Lung (tissue), 12 donors: ENCODE data around the gene STX16. TPM values are rescaled to one million over a fixed set of nuclear protein-coding genes. Genes with fewer than 3 reads are reported as not detected.
A peak's percentile ranks its signal among the peaks of the same experiment; 100 is the strongest.

Experiments
- ATAC-seq: fragments of 200-7000 bp; cut with Tn5 transposase; one replicate; pipeline ENCODE4 v1.9.1; 2020; ENCODE audit warnings: moderate number of reproducible peaks; ENCODE audit not compliant: insufficient read depth, low FRiP score
- DNase-seq, 3 donors: peaks; one replicate each; pipeline ENCODE4 v3.0.0-alpha.2; 2013 to 2017
- H3K27ac ChIP-seq, 2 donors: one replicate each; pipeline ENCODE4 v1.5.1; 2013; ENCODE audit warnings: mild to moderate bottlenecking in 2 of 2, moderate library complexity in 2 of 2, control low read depth in 1 of 2, inconsistent platforms in 1 of 2, low read depth in 1 of 2, low read length in 1 of 2
- H3K27me3 ChIP-seq, 3 donors: one replicate each; pipeline ENCODE4 v1.5.1; 2013; ENCODE audit warnings: low read length in 2 of 3; ENCODE audit not compliant: control insufficient read depth in 3 of 3, insufficient read depth in 3 of 3
- H3K36me3 ChIP-seq, 4 donors: one replicate each; pipeline ENCODE4 v1.5.1; 2013; ENCODE audit warnings: low read length in 4 of 4, mild to moderate bottlenecking in 1 of 4, moderate library complexity in 1 of 4; ENCODE audit not compliant: control insufficient read depth in 4 of 4, insufficient read depth in 4 of 4
- H3K4me1 ChIP-seq, 5 donors: one replicate each; pipeline ENCODE4 v1.5.1; 2013; ENCODE audit warnings: low read length in 5 of 5, mild to moderate bottlenecking in 2 of 5, moderate library complexity in 1 of 5; ENCODE audit not compliant: control insufficient read depth in 5 of 5, insufficient read depth in 5 of 5
- H3K4me3 ChIP-seq: one replicate; pipeline ENCODE4 v1.5.1; 2013; ENCODE audit warnings: mild to moderate bottlenecking, control low read depth, moderate library complexity
- H3K9ac ChIP-seq, 2 donors: one replicate each; pipeline ENCODE4 v1.5.1; 2013; ENCODE audit warnings: low read length in 2 of 2, control low read depth in 1 of 2; ENCODE audit not compliant: insufficient read depth in 1 of 2
- H3K9me3 ChIP-seq, 4 donors: one replicate each; pipeline ENCODE4 v1.5.1; 2013; ENCODE audit warnings: low read length in 3 of 4, mild to moderate bottlenecking in 1 of 4, moderate library complexity in 1 of 4; ENCODE audit not compliant: control insufficient read depth in 4 of 4, insufficient read depth in 3 of 4
- WGBS, 2 donors: extraction: QIAGEN DNeasy Blood & Tissue Kit; methylation state at CpG; one replicate each; pipeline ENCODE4 v1.1.7; 2013; 5-methylcytosine and 5-hydroxymethylcytosine counted together
- polyA plus RNA-seq, 2 donors: library from polyadenylated mRNA; stranded (reverse); fragments of 200-250 nt; gene quantifications; one replicate each; pipeline ENCODE4 v1.2.1, GENCODE V29; 2013
- total RNA-seq, 2 donors: library from RNA; depleted of rRNA in 1 of 2; stranded (reverse); fragments of >200 nt in 1 of 2; gene quantifications; one replicate each; pipeline ENCODE4 v1.2.1, GENCODE V29; 2014 to 2021
- TF ChIP-seq, protein P1 (sequence below): IDR thresholded peaks from 2 replicates; pipeline ENCODE4 v1.5.1; 2012; ENCODE audit warnings: mild to moderate bottlenecking; ENCODE audit errors: control extremely low read depth, extremely low read depth
- donor health status: control.
- donor health status: control.
- donor health status: Bipolar disorder and iron deficiency.
- donor health status: healthy.
- donor health status: DM: yes; HTN: yes; CAD: no.

Gene STX16
- total and polyA plus RNA-seq, 4 donors, result 37.1 to 85.2 (median 46.9) TPM

DNA sequence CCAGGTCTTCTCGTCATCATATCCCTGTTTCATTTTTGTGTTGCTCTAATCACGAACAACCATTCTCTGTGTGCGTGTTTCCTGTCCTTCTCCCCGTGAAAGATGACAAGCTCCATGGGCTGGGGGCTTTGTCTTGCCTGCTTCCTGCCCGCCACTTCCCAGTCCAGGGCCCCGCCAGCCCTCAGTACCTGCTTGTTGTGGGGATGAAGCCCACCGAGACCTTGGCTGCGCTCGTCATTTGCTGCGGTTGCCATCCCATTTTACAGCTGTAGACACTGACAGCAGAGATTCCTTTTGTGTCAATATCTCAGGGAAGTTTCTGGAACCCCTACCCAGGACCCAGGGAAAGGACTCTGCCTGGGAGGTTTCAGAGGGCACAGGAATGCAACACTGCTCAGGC, 40.3 kb upstream of the STX16 start:
- H3K4me1 ChIP-seq, result peaks cover 0 to 13% (median 2%) of the 10 kb centered on the region in 5 donors
- H3K36me3 ChIP-seq, result no peaks in the 10 kb centered on the region
- no peak overlapping the region for H3K4me3 ChIP-seq
- H3K27ac ChIP-seq, result no peak overlapping the region
- TF ChIP-seq, protein P1, sequence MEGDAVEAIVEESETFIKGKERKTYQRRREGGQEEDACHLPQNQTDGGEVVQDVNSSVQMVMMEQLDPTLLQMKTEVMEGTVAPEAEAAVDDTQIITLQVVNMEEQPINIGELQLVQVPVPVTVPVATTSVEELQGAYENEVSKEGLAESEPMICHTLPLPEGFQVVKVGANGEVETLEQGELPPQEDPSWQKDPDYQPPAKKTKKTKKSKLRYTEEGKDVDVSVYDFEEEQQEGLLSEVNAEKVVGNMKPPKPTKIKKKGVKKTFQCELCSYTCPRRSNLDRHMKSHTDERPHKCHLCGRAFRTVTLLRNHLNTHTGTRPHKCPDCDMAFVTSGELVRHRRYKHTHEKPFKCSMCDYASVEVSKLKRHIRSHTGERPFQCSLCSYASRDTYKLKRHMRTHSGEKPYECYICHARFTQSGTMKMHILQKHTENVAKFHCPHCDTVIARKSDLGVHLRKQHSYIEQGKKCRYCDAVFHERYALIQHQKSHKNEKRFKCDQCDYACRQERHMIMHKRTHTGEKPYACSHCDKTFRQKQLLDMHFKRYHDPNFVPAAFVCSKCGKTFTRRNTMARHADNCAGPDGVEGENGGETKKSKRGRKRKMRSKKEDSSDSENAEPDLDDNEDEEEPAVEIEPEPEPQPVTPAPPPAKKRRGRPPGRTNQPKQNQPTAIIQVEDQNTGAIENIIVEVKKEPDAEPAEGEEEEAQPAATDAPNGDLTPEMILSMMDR, result no peak
- no peaks in the 10 kb centered on the region for H3K27me3 ChIP-seq
- H3K9ac ChIP-seq, result no peak overlapping the region
- no peaks in the 10 kb centered on the region for H3K9me3 ChIP-seq
- ATAC-seq, result no peak
- DNase-seq, result no peak
- WGBS, 2 donors, result 81 to 89% methylated on average over 10 of the region's 10 CpGs

DNA sequence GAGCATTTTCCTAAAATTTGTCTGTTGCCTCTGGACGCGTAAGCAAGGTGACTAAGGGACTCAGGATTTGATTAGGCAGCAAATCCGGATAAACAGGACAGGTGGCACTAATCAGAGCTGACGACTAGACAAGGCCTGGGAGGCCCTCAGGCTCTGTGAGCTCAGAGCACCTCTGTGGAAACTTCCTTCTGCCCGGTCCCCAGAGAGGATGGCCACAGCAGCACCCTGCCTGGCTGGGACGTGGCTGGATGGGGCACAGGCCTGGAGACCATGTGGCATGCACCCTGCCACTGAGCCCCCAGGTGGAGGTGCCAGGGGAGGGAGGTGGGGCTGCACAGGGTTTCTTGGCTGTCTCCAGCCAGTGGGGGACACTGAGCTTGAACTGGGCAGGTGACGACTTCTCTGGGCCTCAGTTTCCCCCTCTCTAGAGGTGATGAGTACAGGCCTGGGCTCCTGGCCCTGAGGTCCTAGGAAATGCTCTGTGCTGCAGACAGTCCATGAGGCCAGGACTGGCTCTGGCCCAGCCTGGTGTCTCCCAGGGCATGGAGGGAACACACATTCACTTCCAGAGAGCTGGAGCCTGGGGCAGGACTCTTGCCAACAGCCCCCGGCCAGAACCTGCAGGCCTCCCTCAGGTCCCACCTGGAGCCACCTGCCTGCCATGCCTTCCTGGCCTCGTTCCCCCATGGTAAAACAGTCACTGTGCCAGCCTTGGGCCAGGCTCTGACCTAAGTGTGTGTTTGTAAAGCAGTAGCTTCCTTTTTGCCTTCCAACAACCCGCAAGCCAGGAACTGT, 39.6 kb upstream of the STX16 start:
- Histone ChIP-seq H3K4me3 (no peak overlapping the region), H3K4me1 (peaks cover 0 to 13% (median 2%) of the 10 kb centered on the region in 5 donors), H3K9ac (no peak overlapping the region), H3K9me3 (no peaks in the 10 kb centered on the region), H3K36me3 (no peaks in the 10 kb centered on the region), H3K27ac (no peak overlapping the region), H3K27me3 (no peaks in the 10 kb centered on the region)
- TF ChIP-seq, protein P1, result no peak
- DNase-seq (no peak), ATAC-seq (no peak)
- WGBS, 2 donors, result 69 to 72% methylated on average over 10 of the region's 10 CpGs

DNA sequence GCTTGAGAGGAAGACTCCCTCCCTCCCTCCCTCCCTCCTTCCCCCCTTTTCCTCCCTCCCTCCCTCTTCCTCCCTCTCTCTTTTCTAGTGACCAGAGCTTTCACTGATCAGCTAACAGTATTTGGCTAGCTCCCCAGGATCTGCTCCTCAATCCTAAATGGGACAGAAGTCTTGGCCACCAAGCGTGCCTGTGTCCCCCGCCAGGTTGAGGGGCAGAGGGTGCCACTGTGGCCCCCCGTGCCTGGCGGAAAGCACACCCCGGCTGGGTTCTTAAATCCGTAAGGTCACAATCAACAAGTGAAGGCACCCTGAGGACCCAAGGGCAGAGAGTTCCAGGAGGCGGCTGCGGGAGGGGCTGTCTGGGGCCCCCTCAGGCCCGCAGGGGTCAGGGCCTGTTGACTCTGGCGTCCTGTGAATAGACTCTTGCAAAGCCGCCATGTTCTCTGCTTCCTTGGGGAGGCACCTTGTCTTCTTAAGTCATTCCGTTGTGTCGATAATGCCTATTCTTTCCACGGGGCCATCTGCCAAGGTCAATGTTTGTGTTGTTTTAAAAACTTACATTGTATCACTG, 38.9 kb upstream of the STX16 start:
- ATAC-seq (no peak), DNase-seq (peak in 2 of 3 donors; percentile 41 to 72)
- no peak overlapping the region for H3K4me3 ChIP-seq
- peaks cover 0 to 3% (median 0%) of the 10 kb centered on the region in 4 donors for H3K9me3 ChIP-seq
- no peaks in the 10 kb centered on the region for H3K36me3 ChIP-seq
- no peak overlapping the region for H3K27ac ChIP-seq
- H3K4me1 ChIP-seq, result peaks cover 0 to 13% (median 2%) of the 10 kb centered on the region in 5 donors
- no peaks in the 10 kb centered on the region for H3K27me3 ChIP-seq
- H3K9ac ChIP-seq, result no peak overlapping the region
- 60 to 69% methylated on average over 14 of the region's 14 CpGs for WGBS, 2 donors
- TF ChIP-seq, protein P1, result no peak
